ENCODE data around the gene FBXL19. TPM values are rescaled to one million over a fixed set of nuclear protein-coding genes. Genes with fewer than 3 reads are reported as not detected.

Gene FBXL19
- total RNA-seq, 1 donor from 2014 or later, result 7.9 TPM

DNA sequence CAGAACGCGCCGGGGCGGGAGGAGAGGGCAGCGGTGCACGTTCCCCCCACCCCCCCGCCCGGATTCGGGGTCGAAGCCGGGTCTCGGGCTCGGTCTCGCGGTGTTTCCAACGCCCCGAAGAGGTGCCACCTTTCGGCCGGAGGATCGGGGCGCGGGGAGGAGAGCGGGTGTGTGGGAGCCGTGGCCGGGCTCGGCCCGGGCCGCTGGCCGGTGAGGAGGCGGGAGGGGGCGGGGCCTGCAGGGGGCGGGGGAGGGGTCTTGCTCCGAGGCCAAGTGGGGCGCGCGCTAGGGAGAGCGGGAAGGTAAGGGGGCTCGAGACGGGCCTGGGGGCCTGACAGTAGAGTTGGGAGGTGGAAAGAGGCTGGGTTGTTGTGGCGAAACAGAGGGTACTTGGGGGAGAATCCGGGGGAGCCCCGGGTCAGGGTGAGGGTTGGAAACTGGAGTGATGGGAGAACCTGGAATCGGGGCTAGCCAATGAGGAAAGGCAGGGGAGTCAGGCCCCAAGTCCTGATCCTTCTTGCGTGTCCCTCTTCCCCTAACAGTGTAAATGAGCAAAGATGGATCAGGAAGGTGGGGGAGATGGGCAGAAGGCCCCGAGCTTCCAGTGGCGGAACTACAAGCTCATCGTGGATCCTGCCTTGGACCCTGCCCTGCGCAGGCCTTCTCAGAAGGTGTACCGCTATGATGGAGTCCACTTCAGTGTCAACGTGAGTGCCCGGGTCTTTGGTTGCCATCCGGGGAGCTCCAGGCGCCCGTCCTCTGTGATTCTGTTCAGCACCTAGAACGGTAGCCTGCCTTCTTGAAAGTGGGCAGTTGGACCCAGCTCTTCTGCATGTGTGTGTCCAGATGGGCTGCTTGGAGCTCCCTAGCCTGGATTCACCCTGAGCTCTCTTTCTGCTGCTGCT, 35.1 kb downstream of the FBXL19 start:
- peak overlapping the region; percentile 82 for H3K4me3 ChIP-seq (ENCODE audit: low read depth, low read length)
- H3K27me3 ChIP-seq (ENCODE audit: control insufficient read depth, insufficient read depth, low read length), result no peaks in the 10 kb centered on the region
- no peak for FAIRE-seq
- TF ChIP-seq, protein P1, sequence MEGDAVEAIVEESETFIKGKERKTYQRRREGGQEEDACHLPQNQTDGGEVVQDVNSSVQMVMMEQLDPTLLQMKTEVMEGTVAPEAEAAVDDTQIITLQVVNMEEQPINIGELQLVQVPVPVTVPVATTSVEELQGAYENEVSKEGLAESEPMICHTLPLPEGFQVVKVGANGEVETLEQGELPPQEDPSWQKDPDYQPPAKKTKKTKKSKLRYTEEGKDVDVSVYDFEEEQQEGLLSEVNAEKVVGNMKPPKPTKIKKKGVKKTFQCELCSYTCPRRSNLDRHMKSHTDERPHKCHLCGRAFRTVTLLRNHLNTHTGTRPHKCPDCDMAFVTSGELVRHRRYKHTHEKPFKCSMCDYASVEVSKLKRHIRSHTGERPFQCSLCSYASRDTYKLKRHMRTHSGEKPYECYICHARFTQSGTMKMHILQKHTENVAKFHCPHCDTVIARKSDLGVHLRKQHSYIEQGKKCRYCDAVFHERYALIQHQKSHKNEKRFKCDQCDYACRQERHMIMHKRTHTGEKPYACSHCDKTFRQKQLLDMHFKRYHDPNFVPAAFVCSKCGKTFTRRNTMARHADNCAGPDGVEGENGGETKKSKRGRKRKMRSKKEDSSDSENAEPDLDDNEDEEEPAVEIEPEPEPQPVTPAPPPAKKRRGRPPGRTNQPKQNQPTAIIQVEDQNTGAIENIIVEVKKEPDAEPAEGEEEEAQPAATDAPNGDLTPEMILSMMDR (IDR thresholded peaks at IDR 0.05; ENCODE audit: insufficient read depth, low read length, severe bottlenecking), result no peak
- peaks cover 25% of the 10 kb centered on the region for H3K36me3 ChIP-seq (ENCODE audit: control insufficient read depth, insufficient read depth, low read length)
- DNase-seq (ENCODE audit: low read depth), result no peak

DNA sequence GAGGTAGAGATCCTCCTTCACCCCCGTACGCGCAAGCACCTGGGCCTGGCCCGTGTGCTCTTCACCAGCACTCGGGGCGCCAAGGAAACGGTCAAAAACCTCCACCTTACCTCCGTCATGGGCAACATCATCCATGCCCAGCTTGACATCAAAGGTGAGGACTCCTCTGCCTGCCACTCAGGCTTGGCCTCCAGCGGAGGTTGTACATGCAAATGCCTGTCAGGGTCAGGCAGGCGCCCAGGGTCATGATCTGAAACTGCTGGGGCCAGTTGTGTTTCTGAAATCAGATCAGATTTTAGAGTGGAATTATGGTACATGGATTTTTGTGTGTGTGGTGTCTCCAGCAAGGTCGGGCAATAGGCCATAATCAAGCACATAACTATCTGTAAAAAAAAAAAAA, 38.0 kb downstream of the FBXL19 start:
- Histone ChIP-seq H3K4me3 (ENCODE audit: low read depth, low read length) (no peak overlapping the region), H3K27me3 (ENCODE audit: control insufficient read depth, insufficient read depth, low read length) (no peaks in the 10 kb centered on the region), H3K36me3 (ENCODE audit: control insufficient read depth, insufficient read depth, low read length) (peaks cover 36% of the 10 kb centered on the region)
- FAIRE-seq (no peak), DNase-seq (ENCODE audit: low read depth) (no peak)
- TF ChIP-seq, protein P1 (IDR thresholded peaks at IDR 0.05; ENCODE audit: insufficient read depth, low read length, severe bottlenecking), result no peak

DNA sequence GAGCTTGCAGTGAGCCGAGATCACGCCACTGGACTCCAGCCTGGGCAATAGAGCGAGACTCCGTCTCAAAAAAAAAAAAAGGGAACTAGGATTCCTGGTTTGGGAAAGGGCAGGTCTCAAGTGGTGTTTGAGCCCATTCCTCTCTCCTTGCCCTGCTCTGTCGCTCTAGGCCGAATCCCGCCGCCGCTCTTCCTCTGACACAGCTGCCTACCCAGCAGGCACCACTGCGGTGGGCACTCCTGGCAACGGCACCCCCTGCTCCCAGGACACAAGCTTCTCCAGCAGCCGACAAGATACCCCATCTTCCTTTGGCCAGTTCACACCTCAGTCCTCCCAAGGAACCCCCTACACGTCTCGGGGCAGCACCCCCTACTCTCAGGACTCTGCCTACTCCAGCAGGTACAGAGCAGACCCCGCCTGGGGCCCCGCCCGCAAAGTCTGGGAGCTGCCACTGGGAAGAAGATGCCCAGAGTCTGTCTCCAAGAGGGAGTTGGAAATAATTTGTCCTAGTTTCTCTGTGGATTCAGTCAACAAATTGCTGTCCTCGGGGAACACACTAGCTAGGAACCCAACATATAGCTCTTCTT, 40.6 kb downstream of the FBXL19 start:
- no peak for FAIRE-seq
- TF ChIP-seq, protein P1 (IDR thresholded peaks at IDR 0.05; ENCODE audit: insufficient read depth, low read length, severe bottlenecking), result no peak

DNA sequence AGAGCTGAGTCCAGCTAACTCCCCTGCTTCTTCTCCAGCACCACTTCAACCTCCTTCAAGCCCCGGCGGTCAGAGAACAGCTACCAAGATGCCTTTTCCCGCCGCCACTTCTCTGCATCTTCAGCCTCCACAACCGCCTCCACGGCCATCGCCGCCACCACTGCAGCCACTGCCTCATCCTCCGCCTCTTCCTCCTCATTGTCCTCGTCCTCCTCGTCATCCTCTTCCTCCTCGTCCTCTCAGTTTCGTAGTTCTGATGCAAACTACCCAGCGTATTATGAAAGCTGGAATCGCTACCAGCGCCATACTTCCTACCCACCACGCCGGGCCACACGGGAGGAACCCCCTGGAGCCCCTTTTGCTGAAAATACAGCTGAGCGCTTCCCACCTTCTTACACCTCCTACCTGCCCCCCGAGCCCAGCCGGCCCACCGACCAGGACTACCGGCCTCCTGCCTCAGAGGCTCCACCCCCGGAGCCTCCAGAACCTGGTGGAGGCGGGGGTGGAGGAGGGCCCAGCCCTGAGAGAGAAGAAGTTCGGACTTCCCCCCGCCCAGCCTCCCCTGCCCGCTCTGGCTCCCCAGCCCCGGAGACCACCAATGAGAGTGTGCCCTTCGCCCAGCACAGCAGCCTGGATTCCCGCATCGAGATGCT, 41.3 kb downstream of the FBXL19 start:
- H3K4me3 ChIP-seq (ENCODE audit: low read depth, low read length), result no peak overlapping the region
- H3K36me3 ChIP-seq (ENCODE audit: control insufficient read depth, insufficient read depth, low read length), result peaks cover 48% of the 10 kb centered on the region
- no peaks in the 10 kb centered on the region for H3K27me3 ChIP-seq (ENCODE audit: control insufficient read depth, insufficient read depth, low read length)
- TF ChIP-seq, protein P1 (IDR thresholded peaks at IDR 0.05; ENCODE audit: insufficient read depth, low read length, severe bottlenecking), result no peak
- DNase-seq (ENCODE audit: low read depth) (no peak), FAIRE-seq (no peak)

More for the DNA sequence above, 40.6 kb downstream of the FBXL19 start:
- peaks cover 47% of the 10 kb centered on the region for H3K36me3 ChIP-seq (ENCODE audit: control insufficient read depth, insufficient read depth, low read length)
- H3K4me3 ChIP-seq (ENCODE audit: low read depth, low read length), result no peak overlapping the region
- H3K27me3 ChIP-seq (ENCODE audit: control insufficient read depth, insufficient read depth, low read length), result no peaks in the 10 kb centered on the region
- DNase-seq (ENCODE audit: low read depth), result no peak

DNA sequence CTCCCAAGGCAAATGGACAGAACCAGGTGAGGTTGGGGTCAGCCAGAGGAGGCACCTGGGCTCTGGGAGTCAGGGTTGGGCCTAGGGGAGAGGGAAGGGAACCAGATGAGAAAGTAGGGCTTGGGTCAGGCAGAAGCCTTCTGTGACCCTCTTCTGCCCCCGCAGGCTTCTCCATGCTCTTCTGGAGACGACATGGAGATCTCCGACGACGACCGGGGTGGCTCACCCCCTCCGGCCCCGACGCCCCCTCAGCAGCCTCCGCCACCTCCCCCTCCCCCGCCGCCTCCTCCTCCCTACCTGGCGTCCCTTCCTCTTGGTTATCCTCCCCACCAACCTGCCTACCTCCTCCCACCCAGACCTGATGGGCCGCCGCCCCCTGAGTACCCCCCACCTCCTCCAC, 42.1 kb downstream of the FBXL19 start:
- no peaks in the 10 kb centered on the region for H3K27me3 ChIP-seq (ENCODE audit: control insufficient read depth, insufficient read depth, low read length)
- no peak for DNase-seq (ENCODE audit: low read depth)
- no peak for FAIRE-seq
- TF ChIP-seq, protein P1 (IDR thresholded peaks at IDR 0.05; ENCODE audit: insufficient read depth, low read length, severe bottlenecking), result no peak
- peaks cover 44% of the 10 kb centered on the region for H3K36me3 ChIP-seq (ENCODE audit: control insufficient read depth, insufficient read depth, low read length)
- H3K4me3 ChIP-seq (ENCODE audit: low read depth, low read length), result no peak overlapping the region

Data from bronchial epithelial cell (primary cell).